PC-9 (cell line): ENCODE data around the gene MOCS3. TPM values are rescaled to one million over a fixed set of nuclear protein-coding genes. Genes with fewer than 3 reads are reported as not detected.

Experiments used
- BruUV-seq: library from RNA; stranded (reverse); fragments of 400-500 nt; replicated peaks from 2 replicates; lab custom pipeline; 2021; lab: Mats Ljungman, UMichigan
- CTCF ChIA-PET: fragments of 300-600 bp; sonication (Branson Sonifier 250); formaldehyde crosslinking; loops from one replicate; lab custom pipeline; 2022; ENCODE audit warnings: antibody characterized with exemption; lab: Charles Lee
- POLR2A ChIA-PET: fragments of 300-600 bp; sonication (Branson Sonifier 250); formaldehyde crosslinking; loops from one replicate; lab custom pipeline; 2022; ENCODE audit warnings: antibody characterized with exemption; ENCODE audit not compliant: unreplicated experiment; lab: Charles Lee
- DNase-seq, 2 experiments: peaks; one replicate each; pipeline versions ENCODE4 v3.0.0 to v3.0.0-alpha.2; 2015 to 2022; ENCODE audit warnings: mixed read lengths in 1 of 2
- H2AFZ ChIP-seq: fragments of 200-600 bp; sonication (generic); 2 replicates; pipeline ENCODE4 v1.8.1; 2017; ENCODE audit warnings: antibody characterized with exemption
- H3F3A ChIP-seq: fragments of 200-600 bp; sonication (generic); 2 replicates; pipeline ENCODE4 v1.8.1; 2017; ENCODE audit warnings: antibody characterized with exemption, mild to moderate bottlenecking, low read depth; ENCODE audit not compliant: insufficient read depth
- H3K27ac ChIP-seq: fragments of 200-600 bp; sonication (generic); 2 replicates; pipeline ENCODE4 v1.6.1; 2016; ENCODE audit warnings: mixed run types
- H3K27me3 ChIP-seq: fragments of 200-600 bp; sonication (generic); 2 replicates; pipeline ENCODE4 v1.6.1; 2016; ENCODE audit warnings: low read depth, mixed run types; ENCODE audit not compliant: insufficient read depth
- H3K36me3 ChIP-seq: fragments of 200-600 bp; sonication (generic); 2 replicates; pipeline ENCODE4 v1.6.1; 2016; ENCODE audit warnings: low read depth, mixed run types
- H3K4me1 ChIP-seq: fragments of 200-600 bp; sonication (generic); replicated peaks from 2 replicates; pipeline ENCODE4 v1.6.1; 2016; ENCODE audit warnings: mixed run types; ENCODE audit not compliant: insufficient read depth
- H3K4me2 ChIP-seq: fragments of 200-600 bp; sonication (generic); 2 replicates; pipeline ENCODE4 v1.6.1; 2017; ENCODE audit warnings: mixed run types
- H3K4me3 ChIP-seq: fragments of 200-600 bp; sonication (generic); 2 replicates; pipeline ENCODE4 v1.6.1; 2016; ENCODE audit warnings: mixed run types
- H3K79me2 ChIP-seq: fragments of 200-600 bp; sonication (generic); 2 replicates; pipeline ENCODE4 v1.6.1; 2017; ENCODE audit warnings: low read depth, mixed run types
- H3K9me2 ChIP-seq: fragments of 200-600 bp; sonication (generic); 2 replicates; pipeline ENCODE4 v1.8.1; 2017; ENCODE audit warnings: mild to moderate bottlenecking; ENCODE audit not compliant: insufficient read depth
- H3K9me3 ChIP-seq: fragments of 200-600 bp; sonication (generic); 2 replicates; pipeline ENCODE4 v1.8.1; 2016; ENCODE audit warnings: low read depth; ENCODE audit not compliant: insufficient read depth
- H4K20me1 ChIP-seq: fragments of 200-600 bp; sonication (generic); 2 replicates; pipeline ENCODE4 v1.8.1; 2017; ENCODE audit not compliant: insufficient read depth
- CTCF ChIP-seq: fragments of 200-600 bp; sonication (generic); conservative IDR thresholded peaks from 2 replicates; pipeline ENCODE4 v1.6.1; 2017; ENCODE audit warnings: mixed run types, antibody characterized with exemption, mild to moderate bottlenecking, moderate library complexity
- EZH2 ChIP-seq: fragments of 200-600 bp; sonication (generic); IDR thresholded peaks from 2 replicates; pipeline ENCODE4 v1.8.0; 2017; ENCODE audit warnings: antibody characterized with exemption, low read depth
- intact Hi-C: fragments of 100-400 bp; cut with micrococcal nuclease; formaldehyde crosslinking; loops from one replicate; pipeline ENCODE4 v1.10.0; 2022; ENCODE audit not compliant: unreplicated experiment
- total RNA-seq: library from RNA; stranded (reverse); gene quantifications from 2 replicates; pipeline ENCODE4 v1.2.3, GENCODE V29; 2021

MOCS3 gene
- total RNA-seq, 1 experiment from 2014 or later = 4.8 TPM

GRCh38 chr20:50982363-50982762 is 23.7 kb downstream of the MOCS3 start:
- Histone ChIP-seq H3K27ac (no peak overlapping the region), H3K4me2 (no peak overlapping the region), H3K9me3 (no peaks in the 10 kb centered on the region), H3K4me1 (peaks cover 7% of the 10 kb centered on the region), H3K27me3 (no peaks in the 10 kb centered on the region), H3K79me2 (no peaks in the 10 kb centered on the region), H2AFZ (no peak overlapping the region), H3K36me3 (no peaks in the 10 kb centered on the region), H4K20me1 (no peaks in the 10 kb centered on the region), H3F3A (peaks cover 14% of the 10 kb centered on the region), H3K9me2 (no peaks in the 10 kb centered on the region), H3K4me3 (no peak overlapping the region)
- ChIA-PET POLR2A (interaction anchor here (0.6 kb wide), 2 partner anchors 654 to 706 kb away, joined by 3 to 9 read pairs; no protein-coding TSS in a partner anchor), CTCF (interaction anchor here (0.6 to 1.2 kb wide), 2 partner anchors 10 to 51 kb away, joined by 4 read pairs; partner anchors contain the start of gene ADNP)
- TF ChIP-seq CTCF = no peak
- no peak for TF ChIP-seq EZH2
- BruUV-seq = no TSS peak
- intact Hi-C loops = loop anchor here (5.0 to 10.0 kb wide), 2 partner anchors 188 to 385 kb away; partner anchors contain the start of gene BCAS4
- peak; percentile 69 to 72 for DNase-seq

- Histone ChIP-seq H3K9me2 (no peaks in the 10 kb centered on the region), H3K4me1 (peaks cover 7% of the 10 kb centered on the region), H3K27me3 (no peaks in the 10 kb centered on the region), H3K9me3 (no peaks in the 10 kb centered on the region), H3F3A (peaks cover 14% of the 10 kb centered on the region), H4K20me1 (no peaks in the 10 kb centered on the region), H3K36me3 (no peaks in the 10 kb centered on the region), H3K27ac (no peak overlapping the region), H2AFZ (no peak overlapping the region), H3K4me2 (no peak overlapping the region), H3K4me3 (no peak overlapping the region), H3K79me2 (no peaks in the 10 kb centered on the region)
- no peak for DNase-seq
- POLR2A ChIA-PET = no interaction called here
- no peak for TF ChIP-seq CTCF
- no peak for TF ChIP-seq EZH2
- BruUV-seq = no TSS peak
- CTCF ChIA-PET = no interaction called here
- intact Hi-C loops = loop anchor here (5.0 to 10.0 kb wide), 2 partner anchors 189 to 384 kb away; partner anchors contain the start of gene BCAS4
Observed at GRCh38 chr20:50983321-50983720, 24.7 kb downstream of the MOCS3 start.

GRCh38 chr20:50987493-50988210 is 29.0 kb downstream of the MOCS3 start:
- no peak overlapping the region for H3K4me3 ChIP-seq

More at GRCh38 chr20:50987493-50988210, 29.0 kb downstream of the MOCS3 start:
- Histone ChIP-seq H3K9me2 (no peaks in the 10 kb centered on the region), H3K27ac (no peak overlapping the region), H3K4me1 (no peaks in the 10 kb centered on the region), H3K4me2 (peak overlapping the region; percentile 16; the same call in 1 of the 2 replicates), H4K20me1 (no peaks in the 10 kb centered on the region), H3K79me2 (no peaks in the 10 kb centered on the region), H2AFZ (peak overlapping the region; percentile 22; the same call in 1 of the 2 replicates), H3F3A (no peaks in the 10 kb centered on the region; the same call in 1 of the 2 replicates), H3K27me3 (0 out of 2 replicates have a peak, but pooled peaks cover 7% of the 10 kb centered on the region), H3K9me3 (no peaks in the 10 kb centered on the region), H3K36me3 (no peaks in the 10 kb centered on the region)
- ChIA-PET POLR2A (no interaction called here), CTCF (interaction anchor here (0.6 to 1.2 kb wide), 21 partner anchors 8 to 1141 kb away, joined by 3 to 17 read pairs (median 5); partner anchors contain the start of genes ADNP, DPM1 and MOCS3)
- intact Hi-C loops = loop anchor here (1.0 to 10.0 kb wide), 6 partner anchors 193 to 1163 kb away; partner anchors contain the start of gene BCAS4
- TF ChIP-seq CTCF (peak; percentile 98), EZH2 (no peak)
- DNase-seq = peak; percentile 73
- no TSS peak for BruUV-seq
